H9 (cell line): ENCODE results near the gene CER1. TPM values are rescaled to one million over a fixed set of nuclear protein-coding genes. Genes with fewer than 3 reads are reported as not detected.

ENCODE experiments used
- DNase-seq: peaks from one replicate; pipeline ENCODE4 v3.0.0-alpha.2; 2017
- H2AFZ ChIP-seq: one replicate; pipeline ENCODE4 v1.6.1; 2013; ENCODE audit warnings: mild to moderate bottlenecking, low read length, control low read depth, moderate library complexity
- H2AK5ac ChIP-seq: 2 replicates; pipeline ENCODE4 v1.6.1; 2013; ENCODE audit warnings: low read length, control low read depth, mixed read lengths; ENCODE audit not compliant: insufficient read length
- H2BK120ac ChIP-seq: one replicate; pipeline ENCODE4 v1.6.1; 2013; ENCODE audit warnings: low read depth, mild to moderate bottlenecking, low read length, control low read depth, inconsistent platforms; ENCODE audit not compliant: poor library complexity, severe bottlenecking
- H2BK12ac ChIP-seq: 2 replicates; pipeline ENCODE4 v1.6.1; 2013; ENCODE audit warnings: low read length, control low read depth, mixed read lengths, low read depth; ENCODE audit not compliant: insufficient read length
- H2BK15ac ChIP-seq: 2 replicates; pipeline ENCODE4 v1.6.1; 2013; ENCODE audit warnings: low read depth, low read length, control low read depth
- H2BK20ac ChIP-seq: one replicate; pipeline ENCODE4 v1.6.1; 2013; ENCODE audit warnings: low read depth, mild to moderate bottlenecking, low read length, control low read depth, inconsistent platforms; ENCODE audit not compliant: poor library complexity, severe bottlenecking
- H2BK5ac ChIP-seq: 2 replicates; pipeline ENCODE4 v1.6.1; 2013; ENCODE audit warnings: low read length, control low read depth, mixed read lengths; ENCODE audit not compliant: insufficient read length
- H3K14ac ChIP-seq: 2 replicates; pipeline ENCODE4 v1.6.1; 2013; ENCODE audit warnings: low read length, control low read depth; ENCODE audit not compliant: insufficient read depth
- H3K18ac ChIP-seq: 2 replicates; pipeline ENCODE4 v1.6.1; 2013; ENCODE audit warnings: low read depth, mild to moderate bottlenecking, mixed read lengths, low read length, control low read depth; ENCODE audit not compliant: insufficient read length
- H3K23ac ChIP-seq: 2 replicates; pipeline ENCODE4 v1.6.1; 2013; ENCODE audit warnings: low read length, control low read depth, mixed read lengths, low read depth; ENCODE audit not compliant: insufficient read length
- H3K23me2 ChIP-seq: 2 replicates; pipeline ENCODE4 v1.6.1; 2013; ENCODE audit warnings: low read depth, mild to moderate bottlenecking, mixed read lengths, low read length, control low read depth; ENCODE audit not compliant: insufficient read length, poor library complexity, severe bottlenecking
- H3K27ac ChIP-seq: 2 replicates; pipeline ENCODE4 v1.5.1; 2013; ENCODE audit warnings: low read length, control low read depth, mixed read lengths, low read depth; ENCODE audit not compliant: insufficient read length
- H3K27me3 ChIP-seq: 2 replicates; pipeline ENCODE4 v1.6.1; 2013; ENCODE audit warnings: low read length, control low read depth, inconsistent platforms; ENCODE audit not compliant: insufficient read depth
- H3K4ac ChIP-seq: 2 replicates; pipeline ENCODE4 v1.6.1; 2013; ENCODE audit warnings: low read depth, mild to moderate bottlenecking, control low read depth, inconsistent platforms, low read length, moderate library complexity
- H3K4me1 ChIP-seq: 2 replicates; pipeline ENCODE4 v1.6.1; 2013; ENCODE audit warnings: low read length, control low read depth, inconsistent platforms; ENCODE audit not compliant: insufficient read depth
- H3K4me2 ChIP-seq: 2 replicates; pipeline ENCODE4 v1.6.1; 2013; ENCODE audit warnings: low read length, control low read depth, mixed read lengths; ENCODE audit not compliant: insufficient read length, insufficient read depth
- H3K56ac ChIP-seq: 2 replicates; pipeline ENCODE4 v1.6.1; 2013; ENCODE audit warnings: low read depth, mild to moderate bottlenecking, mixed read lengths, low read length, control low read depth; ENCODE audit not compliant: insufficient read length
- H3K79me1 ChIP-seq: 2 replicates; pipeline ENCODE4 v1.6.1; 2013; ENCODE audit warnings: low read depth, mild to moderate bottlenecking, moderate library complexity, low read length, control low read depth, inconsistent platforms; ENCODE audit not compliant: insufficient read depth, poor library complexity, severe bottlenecking
- H3K79me2 ChIP-seq: 2 replicates; pipeline ENCODE4 v1.6.1; 2013; ENCODE audit warnings: low read length, control low read depth, inconsistent platforms; ENCODE audit not compliant: insufficient read depth
- H3K9ac ChIP-seq: 2 replicates; pipeline ENCODE4 v1.6.1; 2013; ENCODE audit warnings: low read length, control low read depth, mixed read lengths; ENCODE audit not compliant: insufficient read length; ENCODE audit errors: extremely low read depth
- H3K9me3 ChIP-seq: one replicate; pipeline ENCODE4 v1.6.1; 2013; ENCODE audit warnings: low read depth, low read length, inconsistent platforms; ENCODE audit not compliant: control insufficient read depth
- H3T11ph ChIP-seq: one replicate; pipeline ENCODE4 v1.6.1; 2013; ENCODE audit warnings: mild to moderate bottlenecking, low read length, control low read depth, inconsistent platforms
- H4K20me1 ChIP-seq: one replicate; pipeline ENCODE4 v1.6.1; 2013; ENCODE audit not compliant: control insufficient read depth, insufficient read length, insufficient read depth
- H4K5ac ChIP-seq: 2 replicates; pipeline ENCODE4 v1.6.1; 2013; ENCODE audit warnings: low read depth, mild to moderate bottlenecking, mixed read lengths, low read length, control low read depth; ENCODE audit not compliant: insufficient read length
- H4K8ac ChIP-seq: replicated peaks from 2 replicates; pipeline ENCODE4 v1.6.1; 2013; ENCODE audit warnings: low read length, control low read depth, mixed read lengths, low read depth; ENCODE audit not compliant: insufficient read length
- H4K91ac ChIP-seq: 2 replicates; pipeline ENCODE4 v1.6.1; 2013; ENCODE audit warnings: low read depth, mild to moderate bottlenecking, moderate library complexity, mixed read lengths, low read length, control low read depth; ENCODE audit not compliant: insufficient read length
- H3K27ac Mint-ChIP-seq, 3 experiments: 2 replicates in 2 of 3; 3 replicates in 1 of 3; pipeline ENCODE4 v1.8.0; 2020 to 2021; ENCODE audit warnings: mixed read lengths in 3 of 3, mild to moderate bottlenecking in 1 of 3, moderate library complexity in 1 of 3
- H3K27me3 Mint-ChIP-seq: 2 replicates; pipeline ENCODE4 v1.8.0; 2021; ENCODE audit warnings: low read depth, mild to moderate bottlenecking, moderate library complexity, mixed read lengths
- H3K36me3 Mint-ChIP-seq, 3 experiments: 2 replicates in 2 of 3; 3 replicates in 1 of 3; pipeline ENCODE4 v1.8.0; 2020 to 2021; ENCODE audit warnings: low read depth in 3 of 3, mixed read lengths in 3 of 3; ENCODE audit not compliant: insufficient read depth in 1 of 3
- H3K4me1 Mint-ChIP-seq, 2 experiments: 2 replicates each; pipeline ENCODE4 v1.8.0; 2020; ENCODE audit warnings: mixed read lengths in 2 of 2
- H3K4me3 Mint-ChIP-seq, 2 experiments: 2 replicates in 1 of 2; 3 replicates in 1 of 2; pipeline ENCODE4 v1.8.0; 2020 to 2021; ENCODE audit warnings: mild to moderate bottlenecking in 2 of 2, mixed read lengths in 2 of 2, moderate library complexity in 1 of 2
- H3K9me3 Mint-ChIP-seq, 2 experiments: 2 replicates in 1 of 2; 3 replicates in 1 of 2; pipeline ENCODE4 v1.8.0; 2020; ENCODE audit warnings: mild to moderate bottlenecking in 2 of 2, mixed read lengths in 2 of 2, moderate library complexity in 1 of 2
- WGBS: extraction: QIAGEN DNeasy Blood & Tissue Kit; methylation state at CpG from one replicate; pipeline ENCODE4 v1.1.7; 2013; ENCODE audit warnings: missing lambda C conversion rate, low lambda C conversion rate, mixed read lengths; ENCODE audit not compliant: insufficient read length; ENCODE audit errors: extremely low coverage; 5-methylcytosine and 5-hydroxymethylcytosine counted together
- total RNA-seq: library from RNA; stranded (reverse); gene quantifications from 2 replicates; pipeline ENCODE4 v1.2.1, GENCODE V29; 2021
- TF ChIP-seq, protein P1 (sequence below): fragments of 200-600 bp; sonication (generic); conservative IDR thresholded peaks from 3 replicates; pipeline ENCODE4 v1.8.0; 2021; ENCODE audit warnings: antibody characterized with exemption, mild to moderate bottlenecking

CER1 gene
- total RNA-seq, 1 experiment from 2014 or later: 22.3 TPM

GRCh38 chr9:14744768-14745167, 22.2 kb upstream of the CER1 start:
- H2BK15ac ChIP-seq: no peak overlapping the region
- no peaks in the 10 kb centered on the region for H3K23me2 ChIP-seq
- H3K4me2 ChIP-seq: no peak overlapping the region
- Mint-ChIP-seq H3K4me3 (no peak overlapping the region), H3K27me3 (no peaks in the 10 kb centered on the region), H3K9me3 (no peaks in the 10 kb centered on the region), H3K4me1 (peaks cover 11 to 14% of the 10 kb centered on the region in 2 experiments), H3K36me3 (peaks cover 0 to 3% (median 0%) of the 10 kb centered on the region in 3 experiments; a peak in 2 of 7 replicates), H3K27ac (no peak overlapping the region)
- no peaks in the 10 kb centered on the region; the same call in 1 of the 2 replicates for H3K4me1 ChIP-seq
- no peaks in the 10 kb centered on the region for H3K27me3 ChIP-seq
- H4K5ac ChIP-seq: no peak overlapping the region
- no peak overlapping the region for H3K18ac ChIP-seq
- H2BK120ac ChIP-seq: no peak overlapping the region
- no peak overlapping the region for H2BK12ac ChIP-seq
- no peak overlapping the region for H2BK20ac ChIP-seq
- H3K9me3 ChIP-seq: no peaks in the 10 kb centered on the region
- H2BK5ac ChIP-seq: no peak overlapping the region
- DNase-seq: no peak
- no peak overlapping the region for H4K91ac ChIP-seq
- H3T11ph ChIP-seq: no peak overlapping the region
- H3K14ac ChIP-seq: no peak overlapping the region
- H3K27ac ChIP-seq: no peak overlapping the region
- WGBS: no CpG with 5 or more reads among the region's 1 CpG
- H3K23ac ChIP-seq: no peak overlapping the region
- no peak overlapping the region for H2AK5ac ChIP-seq
- H4K8ac ChIP-seq: no peak overlapping the region
- no peak overlapping the region for H2AFZ ChIP-seq
- no peak overlapping the region for H3K9ac ChIP-seq
- H4K20me1 ChIP-seq: no peaks in the 10 kb centered on the region
- H3K56ac ChIP-seq: no peak overlapping the region
- H3K4ac ChIP-seq: no peak overlapping the region
- TF ChIP-seq, protein P1, sequence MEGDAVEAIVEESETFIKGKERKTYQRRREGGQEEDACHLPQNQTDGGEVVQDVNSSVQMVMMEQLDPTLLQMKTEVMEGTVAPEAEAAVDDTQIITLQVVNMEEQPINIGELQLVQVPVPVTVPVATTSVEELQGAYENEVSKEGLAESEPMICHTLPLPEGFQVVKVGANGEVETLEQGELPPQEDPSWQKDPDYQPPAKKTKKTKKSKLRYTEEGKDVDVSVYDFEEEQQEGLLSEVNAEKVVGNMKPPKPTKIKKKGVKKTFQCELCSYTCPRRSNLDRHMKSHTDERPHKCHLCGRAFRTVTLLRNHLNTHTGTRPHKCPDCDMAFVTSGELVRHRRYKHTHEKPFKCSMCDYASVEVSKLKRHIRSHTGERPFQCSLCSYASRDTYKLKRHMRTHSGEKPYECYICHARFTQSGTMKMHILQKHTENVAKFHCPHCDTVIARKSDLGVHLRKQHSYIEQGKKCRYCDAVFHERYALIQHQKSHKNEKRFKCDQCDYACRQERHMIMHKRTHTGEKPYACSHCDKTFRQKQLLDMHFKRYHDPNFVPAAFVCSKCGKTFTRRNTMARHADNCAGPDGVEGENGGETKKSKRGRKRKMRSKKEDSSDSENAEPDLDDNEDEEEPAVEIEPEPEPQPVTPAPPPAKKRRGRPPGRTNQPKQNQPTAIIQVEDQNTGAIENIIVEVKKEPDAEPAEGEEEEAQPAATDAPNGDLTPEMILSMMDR: no peak
- H3K79me1 ChIP-seq: no peaks in the 10 kb centered on the region
- H3K79me2 ChIP-seq: no peaks in the 10 kb centered on the region
